Measurements from ENCODE around the gene RIMS1. TPM values are rescaled to one million over a fixed set of nuclear protein-coding genes. Genes with fewer than 3 reads are reported as not detected.

RIMS1 gene
- total RNA-seq, 1 experiment from 2014 or later = 1.1 TPM

GRCh38 chr6:72248621-72249020, 362.3 kb downstream of the RIMS1 start:
- Mint-ChIP-seq H3K36me3 (no peaks in the 10 kb centered on the region), H3K9me3 (no peaks in the 10 kb centered on the region), H3K4me1 (peaks cover 25% of the 10 kb centered on the region), H3K27me3 (ENCODE audit: low read depth) (no peaks in the 10 kb centered on the region), H3K4me3 (no peak overlapping the region), H3K27ac (no peak overlapping the region)
- POLR2A ChIA-PET = no interaction called here
- no peak for ATAC-seq
- no peak for DNase-seq (ENCODE audit: low spot score)
- no peak for TF ChIP-seq STAT6 (CRISPR knock-in tag; conservative IDR thresholded peaks at IDR 0.05; ENCODE audit: low read depth)
- CTCF ChIA-PET = no interaction called here

- TF ChIP-seq ZNF671 (CRISPR knock-in tag; IDR thresholded peaks at IDR 0.05) = no peak
- no peak for TF ChIP-seq FOXJ3 (CRISPR knock-in tag; IDR thresholded peaks at IDR 0.05; ENCODE audit: borderline replicate concordance)
- no peak for TF ChIP-seq GABPB1 (CRISPR knock-in tag; IDR thresholded peaks at IDR 0.05)
- no peak for TF ChIP-seq USF2 (CRISPR knock-in tag; IDR thresholded peaks at IDR 0.05)
- TF ChIP-seq ATF3 (CRISPR knock-in tag; conservative IDR thresholded peaks at IDR 0.05) = no peak
- no peak for TF ChIP-seq ELF4 (CRISPR knock-in tag; IDR thresholded peaks at IDR 0.05; ENCODE audit: low read depth)
- TF ChIP-seq STAT6 (CRISPR knock-in tag; conservative IDR thresholded peaks at IDR 0.05; ENCODE audit: low read depth) = no peak
- no peak for TF ChIP-seq ZSCAN18 (CRISPR knock-in tag; IDR thresholded peaks at IDR 0.05)
- Mint-ChIP-seq H3K4me3 (no peak overlapping the region), H3K36me3 (no peaks in the 10 kb centered on the region), H3K9me3 (no peaks in the 10 kb centered on the region), H3K27ac (no peak overlapping the region), H3K4me1 (peaks cover 13% of the 10 kb centered on the region), H3K27me3 (ENCODE audit: low read depth) (no peaks in the 10 kb centered on the region)
- ChIA-PET CTCF (no interaction called here), POLR2A (no interaction called here)
- ATAC-seq (no peak), DNase-seq (ENCODE audit: low spot score) (no peak)
Measured at GRCh38 chr6:72250664-72251063, 364.3 kb downstream of the RIMS1 start.

- TF ChIP-seq ZMAT4 (CRISPR knock-in tag; IDR thresholded peaks at IDR 0.05) (no peak), PRRX2 (CRISPR knock-in tag; IDR thresholded peaks at IDR 0.05) (no peak), ATF1 (CRISPR knock-in tag; IDR thresholded peaks at IDR 0.05) (no peak), JUN (CRISPR knock-in tag; IDR thresholded peaks at IDR 0.05) (no peak), ZBTB21 (CRISPR knock-in tag; IDR thresholded peaks at IDR 0.05; ENCODE audit: borderline replicate concordance) (no peak), ARID4B (CRISPR knock-in tag; IDR thresholded peaks at IDR 0.05; ENCODE audit: borderline replicate concordance) (no peak), ERG (CRISPR knock-in tag; IDR thresholded peaks at IDR 0.05) (no peak)
- H3K27me3 Mint-ChIP-seq (ENCODE audit: low read depth) = no peaks in the 10 kb centered on the region
- H3K4me1 Mint-ChIP-seq = peaks cover 18% of the 10 kb centered on the region
- DNase-seq (ENCODE audit: low spot score) = no peak
- ChIA-PET CTCF (no interaction called here), POLR2A (no interaction called here)
- no peak for ATAC-seq
- H3K36me3 Mint-ChIP-seq = no peaks in the 10 kb centered on the region
- no peaks in the 10 kb centered on the region for H3K9me3 Mint-ChIP-seq
- H3K4me3 Mint-ChIP-seq = no peak overlapping the region
- no peak overlapping the region for H3K27ac Mint-ChIP-seq
Measured at GRCh38 chr6:72260489-72260888, 374.1 kb downstream of the RIMS1 start.

All from WTC11 (cell line).